Body of pancreas (tissue), 4 donors: ENCODE results near the gene PITX2. TPM values are rescaled to one million over a fixed set of nuclear protein-coding genes. Genes with fewer than 3 reads are reported as not detected.

Source experiments
- ATAC-seq: fragments of 150-250 bp; one replicate; pipeline ENCODE4 v1.9.1; 2016
- DNase-seq, 4 donors: peaks; one replicate each; pipeline ENCODE4 v3.0.0-alpha.2; 2019
- H3K27ac ChIP-seq, 4 donors: fragments of 200-600 bp; sonication (generic); 1 replicate in 3 of 4; 2 replicates in 1 of 4; pipeline versions ENCODE4 v1.5.1 to v1.6.1; 2016 to 2019; ENCODE audit warnings: mild to moderate bottlenecking in 1 of 4, mixed read lengths in 1 of 4, moderate library complexity in 1 of 4
- H3K27me3 ChIP-seq, 2 donors: fragments of 200-600 bp; sonication (generic); one replicate each; pipeline ENCODE4 v1.6.0; 2016; ENCODE audit warnings: mild to moderate bottlenecking in 1 of 2
- H3K36me3 ChIP-seq, 2 donors: fragments of 200-600 bp; sonication (generic); replicated peaks in 1 of 2; 2 replicates each; pipeline ENCODE4 v1.5.1; 2016; ENCODE audit warnings: low read depth in 2 of 2; ENCODE audit not compliant: insufficient read depth in 1 of 2
- H3K4me1 ChIP-seq: fragments of 200-600 bp; sonication (generic); one replicate; pipeline ENCODE4 v1.6.0; 2016
- H3K4me3 ChIP-seq, 2 donors: fragments of 200-600 bp; sonication (generic); 1 replicate in 1 of 2; 2 replicates in 1 of 2; pipeline ENCODE4 v1.5.1; 2016 to 2019
- H3K9me3 ChIP-seq, 3 donors: fragments of 200-600 bp; sonication (generic); 1 replicate in 2 of 3; 2 replicates in 1 of 3; pipeline ENCODE4 v1.5.1; 2016
- POLR2A ChIP-seq, 3 donors: fragments of 450-650 bp; IDR thresholded peaks; one replicate each; pipeline ENCODE4 v1.6.1; 2016; ENCODE audit warnings: antibody characterized with exemption in 3 of 3, mild to moderate bottlenecking in 2 of 3
- WGBS, 2 donors: methylation state at CpG; one replicate each; pipeline ENCODE4 v1.1.5; 2017; 5-methylcytosine and 5-hydroxymethylcytosine counted together
- intact Hi-C: fragments of 100-400 bp; cut with DNase I; formaldehyde crosslinking; loops from one replicate; pipeline ENCODE4 v1.15.1; 2023
- total RNA-seq, 2 donors: library from RNA; depleted of rRNA; stranded (reverse); fragments of >200 nt; gene quantifications; one replicate each; pipeline ENCODE4 v1.1.0, GENCODE V29; 2016
- TF ChIP-seq, protein P1 (sequence below), 7 experiments: fragments of 450-650 bp in 4 of 7; fragments of 200-600 bp in 3 of 7; sonication (generic) in 3 of 7; IDR thresholded peaks; one replicate each; pipeline ENCODE4 v1.5.1; 2016 to 2019; ENCODE audit warnings: antibody characterized with exemption in 7 of 7

Gene PITX2
- total RNA-seq, 2 donors from 2014 or later: not detected

- 5 to 9% methylated on average over 34 of the region's 34 CpGs for WGBS, 2 donors
- H3K4me1 ChIP-seq: peaks cover 20% of the 10 kb centered on the region
- TF ChIP-seq, protein P1, sequence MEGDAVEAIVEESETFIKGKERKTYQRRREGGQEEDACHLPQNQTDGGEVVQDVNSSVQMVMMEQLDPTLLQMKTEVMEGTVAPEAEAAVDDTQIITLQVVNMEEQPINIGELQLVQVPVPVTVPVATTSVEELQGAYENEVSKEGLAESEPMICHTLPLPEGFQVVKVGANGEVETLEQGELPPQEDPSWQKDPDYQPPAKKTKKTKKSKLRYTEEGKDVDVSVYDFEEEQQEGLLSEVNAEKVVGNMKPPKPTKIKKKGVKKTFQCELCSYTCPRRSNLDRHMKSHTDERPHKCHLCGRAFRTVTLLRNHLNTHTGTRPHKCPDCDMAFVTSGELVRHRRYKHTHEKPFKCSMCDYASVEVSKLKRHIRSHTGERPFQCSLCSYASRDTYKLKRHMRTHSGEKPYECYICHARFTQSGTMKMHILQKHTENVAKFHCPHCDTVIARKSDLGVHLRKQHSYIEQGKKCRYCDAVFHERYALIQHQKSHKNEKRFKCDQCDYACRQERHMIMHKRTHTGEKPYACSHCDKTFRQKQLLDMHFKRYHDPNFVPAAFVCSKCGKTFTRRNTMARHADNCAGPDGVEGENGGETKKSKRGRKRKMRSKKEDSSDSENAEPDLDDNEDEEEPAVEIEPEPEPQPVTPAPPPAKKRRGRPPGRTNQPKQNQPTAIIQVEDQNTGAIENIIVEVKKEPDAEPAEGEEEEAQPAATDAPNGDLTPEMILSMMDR (IDR thresholded peaks at IDR 0.05): no peak
- TF ChIP-seq POLR2A (IDR thresholded peaks at IDR 0.05): no peak
- no peaks in the 10 kb centered on the region for H3K36me3 ChIP-seq
- H3K9me3 ChIP-seq: no peaks in the 10 kb centered on the region
- no peak overlapping the region for H3K27ac ChIP-seq
- no peak for DNase-seq
- no peak overlapping the region for H3K4me3 ChIP-seq
- ATAC-seq: no peak
- H3K27me3 ChIP-seq: peaks cover 0 to 70% of the 10 kb centered on the region in 2 donors
- intact Hi-C loops: loop anchor here (10.0 kb wide), 1 partner anchor 654 kb away; no protein-coding TSS in a partner anchor
Observed at GRCh38 chr4:110630688-110631402, 8.0 kb upstream of the PITX2 start.

DNA sequence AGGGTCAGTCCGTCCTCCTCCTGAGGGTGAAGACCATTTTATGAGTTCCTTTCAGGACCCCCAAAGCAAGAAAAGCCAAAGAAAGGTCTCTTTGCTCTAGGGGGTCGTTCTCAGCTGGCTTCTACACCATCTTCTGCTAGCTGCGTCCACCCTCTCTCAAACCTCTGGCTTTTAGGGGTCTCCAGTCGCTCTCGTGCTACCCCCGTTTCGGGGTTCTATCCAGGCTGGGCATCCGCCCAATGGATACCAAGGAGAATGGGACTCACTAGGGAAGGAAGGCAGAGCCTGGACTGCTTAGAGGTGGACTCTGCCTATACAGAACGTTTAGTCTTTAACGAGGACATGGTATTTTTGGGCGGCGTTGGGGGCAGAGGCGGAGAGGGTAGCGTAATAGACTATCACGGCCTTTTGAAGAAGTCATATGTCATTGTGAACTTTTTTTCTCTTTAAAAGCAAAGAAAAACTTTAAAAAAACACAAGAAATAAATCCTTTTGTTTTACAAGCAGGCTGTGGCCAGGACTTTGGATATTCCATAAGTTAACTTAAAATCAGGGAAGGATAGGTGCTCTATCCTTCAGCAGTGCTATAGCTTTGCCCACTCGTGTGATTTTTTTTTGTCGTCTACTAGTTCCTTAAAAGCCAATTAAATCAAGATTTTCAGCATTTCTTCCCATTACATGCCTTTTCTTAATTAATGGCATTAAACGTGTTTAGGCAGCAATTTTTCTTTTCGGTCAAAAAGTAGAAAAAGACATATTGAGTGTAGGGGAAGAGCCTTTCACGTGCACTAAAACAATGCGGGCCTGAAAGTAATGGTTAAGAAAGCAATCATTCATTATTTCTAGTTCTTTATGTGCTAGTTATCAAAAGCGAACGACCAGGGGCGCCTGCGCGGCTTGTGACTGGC, 7.2 kb upstream of the PITX2 start:
- WGBS, 2 donors: 8 to 9% methylated on average over 25 to 26 of the region's 26 CpGs
- H3K4me1 ChIP-seq: peaks cover 20% of the 10 kb centered on the region
- H3K9me3 ChIP-seq: no peaks in the 10 kb centered on the region
- TF ChIP-seq, protein P1 (IDR thresholded peaks at IDR 0.05): no peak
- TF ChIP-seq POLR2A (IDR thresholded peaks at IDR 0.05): no peak
- peaks cover 0 to 68% of the 10 kb centered on the region in 2 donors for H3K27me3 ChIP-seq
- intact Hi-C loops: loop anchor here (10.0 kb wide), 1 partner anchor 655 kb away; no protein-coding TSS in a partner anchor
- H3K27ac ChIP-seq: no peak overlapping the region
- no peak overlapping the region for H3K4me3 ChIP-seq
- H3K36me3 ChIP-seq: no peaks in the 10 kb centered on the region
- no peak for ATAC-seq
- DNase-seq: no peak

- ATAC-seq: no peak
- H3K4me1 ChIP-seq: peaks cover 20% of the 10 kb centered on the region
- DNase-seq: no peak
- intact Hi-C loops: no loop called here
- H3K27me3 ChIP-seq: peaks cover 0 to 68% of the 10 kb centered on the region in 2 donors
- no peak overlapping the region for H3K27ac ChIP-seq
- WGBS, 2 donors: 5 to 7% methylated on average over 20 to 36 of the region's 36 CpGs
- no peak overlapping the region for H3K4me3 ChIP-seq
- no peaks in the 10 kb centered on the region for H3K9me3 ChIP-seq
- TF ChIP-seq, protein P1 (IDR thresholded peaks at IDR 0.05): no peak
- no peak for TF ChIP-seq POLR2A (IDR thresholded peaks at IDR 0.05)
- H3K36me3 ChIP-seq: no peaks in the 10 kb centered on the region
Observed at GRCh38 chr4:110629214-110629754, 6.4 kb upstream of the PITX2 start.

DNA sequence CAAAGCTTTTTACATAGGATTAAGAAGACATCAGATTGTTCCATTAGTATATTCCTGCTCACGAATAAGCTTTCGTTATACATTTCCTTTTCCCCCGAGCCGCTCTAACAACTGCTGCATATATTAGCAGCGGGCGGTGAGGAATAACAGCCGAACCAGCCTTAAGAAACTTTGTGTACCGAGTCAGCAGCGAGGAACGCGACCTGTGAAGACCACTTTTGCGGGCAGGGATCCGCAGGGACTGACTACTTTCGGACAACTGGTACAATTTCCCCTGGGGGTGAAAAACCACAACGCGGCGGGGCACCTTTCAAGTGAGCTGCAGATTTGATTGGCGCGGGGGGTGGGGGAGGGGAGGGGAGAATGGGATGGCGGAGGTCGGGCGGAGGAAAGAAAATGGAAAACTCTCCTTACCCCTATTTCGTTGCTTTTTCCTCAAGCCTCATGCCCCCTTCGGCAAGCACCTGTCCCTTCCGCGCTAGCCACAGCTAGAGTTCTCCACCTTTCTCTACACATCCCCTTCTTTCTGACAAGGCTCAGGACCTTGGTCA, 5.9 kb upstream of the PITX2 start:
- Histone ChIP-seq H3K4me1 (peaks cover 15% of the 10 kb centered on the region), H3K27ac (no peak overlapping the region), H3K27me3 (peaks cover 0 to 68% of the 10 kb centered on the region in 2 donors), H3K4me3 (no peak overlapping the region), H3K9me3 (no peaks in the 10 kb centered on the region), H3K36me3 (no peaks in the 10 kb centered on the region)
- DNase-seq: no peak
- intact Hi-C loops: no loop called here
- 5 to 10% methylated on average over 26 of the region's 26 CpGs for WGBS, 2 donors
- no peak for ATAC-seq
- no peak for TF ChIP-seq POLR2A (IDR thresholded peaks at IDR 0.05)
- TF ChIP-seq, protein P1 (IDR thresholded peaks at IDR 0.05): no peak
